PC-9 (cell line): ENCODE results near the gene GRAP.
"Not testable (repeated sequence)": the region's sequence is repeated elsewhere in the genome, so short reads cannot be mapped to it uniquely, and the experiment has no call there.

Source experiments
- EZH2 ChIP-seq: fragments of 200-600 bp; sonication (generic); IDR thresholded peaks from 2 replicates; pipeline ENCODE4 v1.8.0; 2017; ENCODE audit warnings: antibody characterized with exemption, low read depth
- TF ChIP-seq, protein P1 (sequence below): fragments of 200-600 bp; sonication (generic); conservative IDR thresholded peaks from 2 replicates; pipeline ENCODE4 v1.6.1; 2017; ENCODE audit warnings: mixed run types, antibody characterized with exemption, mild to moderate bottlenecking, moderate library complexity

DNA sequence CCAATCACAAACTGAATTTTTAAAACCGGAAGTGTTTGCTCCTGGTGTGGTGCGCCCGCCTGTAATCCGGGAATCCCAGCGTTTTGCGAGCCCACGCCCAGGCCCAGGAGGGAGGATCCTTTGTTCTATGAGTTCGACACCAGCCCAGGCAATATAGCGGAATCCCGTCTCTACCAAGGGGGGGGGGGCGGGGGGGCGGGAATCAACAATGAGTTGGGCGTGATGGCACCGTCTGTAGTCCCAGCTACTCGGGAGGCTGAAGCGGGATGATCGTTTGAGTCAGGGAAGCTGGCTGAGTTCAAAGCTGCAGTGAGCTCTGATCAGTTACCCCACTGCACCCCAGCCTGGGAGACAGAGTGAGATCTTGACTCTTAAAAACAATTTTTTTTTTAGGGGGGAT, 17.6 kb upstream of the GRAP start:
- TF ChIP-seq, protein P1, sequence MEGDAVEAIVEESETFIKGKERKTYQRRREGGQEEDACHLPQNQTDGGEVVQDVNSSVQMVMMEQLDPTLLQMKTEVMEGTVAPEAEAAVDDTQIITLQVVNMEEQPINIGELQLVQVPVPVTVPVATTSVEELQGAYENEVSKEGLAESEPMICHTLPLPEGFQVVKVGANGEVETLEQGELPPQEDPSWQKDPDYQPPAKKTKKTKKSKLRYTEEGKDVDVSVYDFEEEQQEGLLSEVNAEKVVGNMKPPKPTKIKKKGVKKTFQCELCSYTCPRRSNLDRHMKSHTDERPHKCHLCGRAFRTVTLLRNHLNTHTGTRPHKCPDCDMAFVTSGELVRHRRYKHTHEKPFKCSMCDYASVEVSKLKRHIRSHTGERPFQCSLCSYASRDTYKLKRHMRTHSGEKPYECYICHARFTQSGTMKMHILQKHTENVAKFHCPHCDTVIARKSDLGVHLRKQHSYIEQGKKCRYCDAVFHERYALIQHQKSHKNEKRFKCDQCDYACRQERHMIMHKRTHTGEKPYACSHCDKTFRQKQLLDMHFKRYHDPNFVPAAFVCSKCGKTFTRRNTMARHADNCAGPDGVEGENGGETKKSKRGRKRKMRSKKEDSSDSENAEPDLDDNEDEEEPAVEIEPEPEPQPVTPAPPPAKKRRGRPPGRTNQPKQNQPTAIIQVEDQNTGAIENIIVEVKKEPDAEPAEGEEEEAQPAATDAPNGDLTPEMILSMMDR: not testable (repeated sequence)
- not testable (repeated sequence) for TF ChIP-seq EZH2
